ENCODE measurements around the gene SULF2. TPM values are rescaled to one million over a fixed set of nuclear protein-coding genes. Genes with fewer than 3 reads are reported as not detected.

Gene SULF2
- total RNA-seq, 1 donor from 2014 or later = 52.8 TPM

- H3K27ac ChIP-seq = no peak overlapping the region
- intact Hi-C loops (cut with DNase I) = no loop called here
Observed at GRCh38 chr20:47765691-47766594, 19.3 kb downstream of the SULF2 start.

GRCh38 chr20:47765271-47765670 is 20.0 kb downstream of the SULF2 start:
- no peak for DNase-seq
- Histone ChIP-seq H3K27ac (no peak overlapping the region), H3K4me1 (peaks cover 14% of the 10 kb centered on the region), H3K9me3 (no peaks in the 10 kb centered on the region), H3K36me3 (no peaks in the 10 kb centered on the region), H3K27me3 (peaks cover 7% of the 10 kb centered on the region), H3K4me3 (no peak overlapping the region)
- intact Hi-C loops (cut with DNase I) = no loop called here
- TF ChIP-seq CTCF (IDR thresholded peaks at IDR 0.05) = no peak
- no peak for ATAC-seq

More at GRCh38 chr20:47765691-47766594, 19.3 kb downstream of the SULF2 start:
- no peak overlapping the region for H3K4me3 ChIP-seq
- no peak for DNase-seq
- no peak for ATAC-seq
- H3K4me1 ChIP-seq = peaks cover 14% of the 10 kb centered on the region
- H3K27me3 ChIP-seq = peaks cover 7% of the 10 kb centered on the region
- H3K36me3 ChIP-seq = no peaks in the 10 kb centered on the region
- no peak for TF ChIP-seq CTCF (IDR thresholded peaks at IDR 0.05)
- no peaks in the 10 kb centered on the region for H3K9me3 ChIP-seq

GRCh38 chr20:47764154-47764733 is 21.0 kb downstream of the SULF2 start:
- H3K4me1 ChIP-seq = peaks cover 14% of the 10 kb centered on the region
- H3K27me3 ChIP-seq = peaks cover 7% of the 10 kb centered on the region
- intact Hi-C loops (cut with DNase I) = no loop called here
- no peaks in the 10 kb centered on the region for H3K9me3 ChIP-seq
- H3K36me3 ChIP-seq = no peaks in the 10 kb centered on the region
- TF ChIP-seq CTCF (IDR thresholded peaks at IDR 0.05) = no peak
- ATAC-seq (no peak), DNase-seq (no peak)
- no peak overlapping the region for H3K4me3 ChIP-seq
- H3K27ac ChIP-seq = no peak overlapping the region

- H3K4me1 ChIP-seq = peaks cover 5% of the 10 kb centered on the region
- ATAC-seq (no peak), DNase-seq (no peak)
- no peaks in the 10 kb centered on the region for H3K9me3 ChIP-seq
- intact Hi-C loops (cut with DNase I) = no loop called here
- H3K27me3 ChIP-seq = peaks cover 12% of the 10 kb centered on the region
- H3K36me3 ChIP-seq = no peaks in the 10 kb centered on the region
- no peak for TF ChIP-seq CTCF (IDR thresholded peaks at IDR 0.05)
- H3K4me3 ChIP-seq = no peak overlapping the region
- no peak overlapping the region for H3K27ac ChIP-seq
Observed at GRCh38 chr20:47762699-47763268, 22.5 kb downstream of the SULF2 start.

GRCh38 chr20:47761482-47762047 is 23.7 kb downstream of the SULF2 start:
- intact Hi-C loops (cut with DNase I) = no loop called here
- ATAC-seq (no peak), DNase-seq (no peak)
- Histone ChIP-seq H3K36me3 (no peaks in the 10 kb centered on the region), H3K27me3 (peaks cover 16% of the 10 kb centered on the region), H3K4me3 (no peak overlapping the region), H3K9me3 (no peaks in the 10 kb centered on the region), H3K4me1 (peaks cover 5% of the 10 kb centered on the region), H3K27ac (no peak overlapping the region)
- TF ChIP-seq CTCF (IDR thresholded peaks at IDR 0.05) = no peak
